OCI-LY1 (cell line): Measurements from ENCODE around the gene ATP8B1.
"Not testable (repeated sequence)": the region's sequence is repeated elsewhere in the genome, so short reads cannot be mapped to it uniquely, and the experiment has no call there.

Experiments
- H2AFZ ChIP-seq: fragments of 200-600 bp; sonication (generic), shearing (Covaris generic); 2 replicates; pipeline ENCODE4 v1.6.0; 2014; ENCODE audit warnings: antibody characterized with exemption, mild to moderate bottlenecking, low read length
- H3F3A ChIP-seq: fragments of 200-600 bp; sonication (generic), shearing (Covaris generic); 2 replicates; pipeline ENCODE4 v1.6.0; 2014; ENCODE audit warnings: mild to moderate bottlenecking, antibody characterized with exemption, low read length, moderate library complexity; ENCODE audit not compliant: insufficient read depth
- H3K27ac ChIP-seq: fragments of 200-600 bp; sonication (generic); 2 replicates; pipeline ENCODE4 v1.5.1; 2014; ENCODE audit warnings: low read length, mixed run types, mild to moderate bottlenecking, low read depth; ENCODE audit not compliant: poor library complexity, severe bottlenecking
- H3K27me3 ChIP-seq: fragments of 200-600 bp; sonication (generic); 2 replicates; pipeline ENCODE4 v1.6.0; 2014; ENCODE audit warnings: antibody characterized with exemption, mild to moderate bottlenecking, low read length, moderate library complexity; ENCODE audit not compliant: insufficient read depth
- H3K36me3 ChIP-seq: fragments of 200-600 bp; sonication (generic); 2 replicates; pipeline ENCODE4 v1.6.1; 2014; ENCODE audit warnings: mild to moderate bottlenecking, antibody characterized with exemption, low read length, moderate library complexity, mixed read lengths; ENCODE audit not compliant: insufficient read depth
- H3K4me1 ChIP-seq: fragments of 200-600 bp; sonication (generic); 2 replicates; pipeline ENCODE4 v1.5.1; 2014; ENCODE audit warnings: mild to moderate bottlenecking, low read length, moderate library complexity; ENCODE audit not compliant: insufficient read depth, severe bottlenecking
- H3K4me2 ChIP-seq: fragments of 200-600 bp; sonication (generic), shearing (Covaris generic); 2 replicates; pipeline ENCODE4 v1.6.1; 2014; ENCODE audit warnings: low read length
- H3K4me3 ChIP-seq: fragments of 200-600 bp; sonication (generic); 2 replicates; pipeline ENCODE4 v1.5.1; 2014; ENCODE audit warnings: low read length, low read depth, mild to moderate bottlenecking, mixed read lengths; ENCODE audit not compliant: poor library complexity, severe bottlenecking
- H3K79me2 ChIP-seq: fragments of 200-600 bp; shearing (Covaris generic); 2 replicates; pipeline ENCODE4 v1.6.1; 2016; ENCODE audit warnings: mixed run types, low read length, mixed read lengths; ENCODE audit not compliant: insufficient read depth
- H3K9ac ChIP-seq: fragments of 200-600 bp; sonication (generic), shearing (Covaris generic); 2 replicates; pipeline ENCODE4 v1.6.1; 2014; ENCODE audit warnings: mild to moderate bottlenecking, low read length, mixed read lengths
- H3K9me2 ChIP-seq: fragments of 200-600 bp; sonication (generic), shearing (Covaris generic); 2 replicates; pipeline ENCODE4 v1.6.1; 2014; ENCODE audit warnings: low read depth, mild to moderate bottlenecking, low read length, mixed read lengths
- H3K9me3 ChIP-seq: fragments of 200-600 bp; shearing (Covaris generic); 2 replicates; pipeline ENCODE4 v1.6.1; 2014; ENCODE audit warnings: low read length, mixed read lengths
- H4K20me1 ChIP-seq: fragments of 200-600 bp; sonication (generic), shearing (Covaris generic); 2 replicates; pipeline ENCODE4 v1.6.0; 2016; ENCODE audit warnings: mild to moderate bottlenecking, low read length; ENCODE audit not compliant: insufficient read depth
- CTCF ChIP-seq: fragments of 200-600 bp; sonication (generic), shearing (Covaris generic); IDR thresholded peaks from 2 replicates; pipeline ENCODE4 v1.5.1; 2017; ENCODE audit warnings: mild to moderate bottlenecking, antibody characterized with exemption, low read length, moderate library complexity, mixed read lengths
- EZH2 ChIP-seq: fragments of 200-600 bp; sonication (generic), shearing (Covaris generic); IDR thresholded peaks from 2 replicates; pipeline ENCODE4 v1.8.0; 2017; ENCODE audit warnings: borderline replicate concordance, mixed run types, mild to moderate bottlenecking, antibody characterized with exemption, low read length, moderate library complexity, mixed read lengths

ATP8B1 gene

GRCh38 chr18:57803103-57803969, at the start of gene ATP8B1:
Gene ATP8B1, minus strand, starts transcription at chr18:57803315. Its CDS starts 71,508 bp downstream, at chr18:57731807.
- H3K27me3 ChIP-seq: peaks cover 9% of the 10 kb centered on the region; the same call in 1 of the 2 replicates
- H3K36me3 ChIP-seq: no peaks in the 10 kb centered on the region
- H3K4me1 ChIP-seq: no peaks in the 10 kb centered on the region
- no peak within 1 kb of the TSS for H2AFZ ChIP-seq
- no peaks in the 10 kb centered on the region for H3F3A ChIP-seq
- no peaks in the 10 kb centered on the region for H4K20me1 ChIP-seq
- no peak within 1 kb of the TSS for H3K27ac ChIP-seq
- no peak within 1 kb of the TSS for H3K9ac ChIP-seq
- TF ChIP-seq EZH2 (no peak), CTCF (no peak)
- no peak within 1 kb of the TSS for H3K4me2 ChIP-seq
- H3K4me3 ChIP-seq: no peak within 1 kb of the TSS
- no peaks in the 10 kb centered on the region for H3K9me2 ChIP-seq
- H3K79me2 ChIP-seq: no peaks in the 10 kb centered on the region
- no peaks in the 10 kb centered on the region for H3K9me3 ChIP-seq

- H3K36me3 ChIP-seq: no peaks in the 10 kb centered on the region
- H3K4me3 ChIP-seq: no peak overlapping the region
- H3K4me1 ChIP-seq: no peaks in the 10 kb centered on the region
- TF ChIP-seq CTCF (no peak), EZH2 (no peak)
- H3K9ac ChIP-seq: no peak overlapping the region
- no peaks in the 10 kb centered on the region for H3K9me2 ChIP-seq
- no peaks in the 10 kb centered on the region for H3K9me3 ChIP-seq
- H3F3A ChIP-seq: no peaks in the 10 kb centered on the region
- no peaks in the 10 kb centered on the region for H3K27me3 ChIP-seq
- H3K79me2 ChIP-seq: no peaks in the 10 kb centered on the region
- no peak overlapping the region for H3K27ac ChIP-seq
- H2AFZ ChIP-seq: no peak overlapping the region
- H4K20me1 ChIP-seq: no peaks in the 10 kb centered on the region
- no peak overlapping the region for H3K4me2 ChIP-seq
Observed at GRCh38 chr18:57850063-57850462, 46.9 kb upstream of the ATP8B1 start.

- not testable (repeated sequence) for H3K9me2 ChIP-seq, H2AFZ ChIP-seq, H3K4me3 ChIP-seq, H3K27ac ChIP-seq, H3F3A ChIP-seq, H3K9ac ChIP-seq, H3K36me3 ChIP-seq, H3K4me1 ChIP-seq, H3K4me2 ChIP-seq, H3K79me2 ChIP-seq, H3K9me3 ChIP-seq, H4K20me1 ChIP-seq, H3K27me3 ChIP-seq
Observed at GRCh38 chr18:57848374-57848773, 45.3 kb upstream of the ATP8B1 start.

- not testable (repeated sequence) for H4K20me1 ChIP-seq, H3K9ac ChIP-seq, H3K27ac ChIP-seq, H3K4me2 ChIP-seq, H3K4me1 ChIP-seq, H3K27me3 ChIP-seq, H2AFZ ChIP-seq, H3K36me3 ChIP-seq, H3K9me3 ChIP-seq, H3F3A ChIP-seq, H3K79me2 ChIP-seq, H3K9me2 ChIP-seq, H3K4me3 ChIP-seq
Observed at GRCh38 chr18:57847431-57847830, 44.3 kb upstream of the ATP8B1 start.
